ENCODE results near the gene CERKL.

Gene CERKL

DNA sequence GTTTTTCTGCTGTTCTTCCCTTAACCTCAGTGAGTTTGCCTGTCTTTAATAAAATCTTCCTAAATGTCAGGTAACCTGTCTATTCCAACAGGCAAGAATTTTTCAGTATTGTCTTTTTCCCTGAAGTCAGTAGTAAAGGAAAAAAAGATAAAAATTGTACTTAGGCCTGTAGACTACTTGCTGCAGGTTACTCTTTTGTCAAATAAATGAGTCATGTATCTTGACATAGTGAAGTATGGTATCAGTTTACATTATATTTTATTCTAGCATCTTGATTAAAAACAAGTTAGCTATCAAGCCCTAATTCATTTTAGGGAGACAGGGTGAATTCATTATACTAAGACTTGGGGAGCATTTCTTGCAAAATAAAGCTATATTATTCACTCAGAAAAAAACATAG, 139.9 kb downstream of the CERKL start:
- in situ Hi-C loops (cut with HindIII; ENCODE audit: low pct_ligation_motif_present, low sequenced_read_pairs) = no loop called here

DNA sequence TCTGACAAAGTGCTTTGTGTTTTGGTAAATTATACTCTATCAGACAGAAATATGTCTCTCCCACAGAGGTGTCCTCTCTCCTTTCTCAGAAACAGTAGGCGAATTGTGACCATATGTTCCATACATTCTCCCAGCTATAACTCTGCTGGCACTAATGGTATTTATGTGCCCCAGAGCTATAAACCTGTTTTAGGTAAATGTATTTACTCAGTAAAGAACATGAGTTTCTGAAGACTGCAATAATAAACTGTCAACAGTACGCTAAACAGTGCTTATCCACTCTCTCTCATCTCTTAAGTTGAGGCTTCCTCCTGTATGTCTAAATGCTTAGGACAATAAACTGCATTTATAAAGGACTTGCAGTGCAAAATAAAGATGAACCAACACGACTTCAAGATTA, 141.2 kb downstream of the CERKL start:
- Histone ChIP-seq H3K4me3 (ENCODE audit: low read depth, low read length) (no peak overlapping the region), H3K27ac (no peak overlapping the region), H3K27me3 (replicated peaks) (no peaks in the 10 kb centered on the region), H3K36me3 (replicated peaks) (peaks cover 67% of the 10 kb centered on the region)
- TF ChIP-seq, protein P1, sequence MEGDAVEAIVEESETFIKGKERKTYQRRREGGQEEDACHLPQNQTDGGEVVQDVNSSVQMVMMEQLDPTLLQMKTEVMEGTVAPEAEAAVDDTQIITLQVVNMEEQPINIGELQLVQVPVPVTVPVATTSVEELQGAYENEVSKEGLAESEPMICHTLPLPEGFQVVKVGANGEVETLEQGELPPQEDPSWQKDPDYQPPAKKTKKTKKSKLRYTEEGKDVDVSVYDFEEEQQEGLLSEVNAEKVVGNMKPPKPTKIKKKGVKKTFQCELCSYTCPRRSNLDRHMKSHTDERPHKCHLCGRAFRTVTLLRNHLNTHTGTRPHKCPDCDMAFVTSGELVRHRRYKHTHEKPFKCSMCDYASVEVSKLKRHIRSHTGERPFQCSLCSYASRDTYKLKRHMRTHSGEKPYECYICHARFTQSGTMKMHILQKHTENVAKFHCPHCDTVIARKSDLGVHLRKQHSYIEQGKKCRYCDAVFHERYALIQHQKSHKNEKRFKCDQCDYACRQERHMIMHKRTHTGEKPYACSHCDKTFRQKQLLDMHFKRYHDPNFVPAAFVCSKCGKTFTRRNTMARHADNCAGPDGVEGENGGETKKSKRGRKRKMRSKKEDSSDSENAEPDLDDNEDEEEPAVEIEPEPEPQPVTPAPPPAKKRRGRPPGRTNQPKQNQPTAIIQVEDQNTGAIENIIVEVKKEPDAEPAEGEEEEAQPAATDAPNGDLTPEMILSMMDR (IDR thresholded peaks at IDR 0.05; ENCODE audit: low read depth, low read length, missing control alignments) = no peak
- in situ Hi-C loops (cut with HindIII; ENCODE audit: low pct_ligation_motif_present, low sequenced_read_pairs) = no loop called here
- DNase-seq = no peak

More for the DNA sequence above, 139.9 kb downstream of the CERKL start:
- H3K27ac ChIP-seq = no peak overlapping the region
- no peak for DNase-seq
- H3K27me3 ChIP-seq (replicated peaks) = no peaks in the 10 kb centered on the region
- H3K36me3 ChIP-seq (replicated peaks) = peaks cover 63% of the 10 kb centered on the region
- TF ChIP-seq, protein P1 (IDR thresholded peaks at IDR 0.05; ENCODE audit: low read depth, low read length, missing control alignments) = no peak
- no peak overlapping the region for H3K4me3 ChIP-seq (ENCODE audit: low read depth, low read length)

- no peak overlapping the region for H3K27ac ChIP-seq
- TF ChIP-seq, protein P1 (IDR thresholded peaks at IDR 0.05; ENCODE audit: low read depth, low read length, missing control alignments) = no peak
- no peaks in the 10 kb centered on the region for H3K27me3 ChIP-seq (replicated peaks)
- H3K36me3 ChIP-seq (replicated peaks) = peaks cover 63% of the 10 kb centered on the region
- H3K4me3 ChIP-seq (ENCODE audit: low read depth, low read length) = no peak overlapping the region
- in situ Hi-C loops (cut with HindIII; ENCODE audit: low pct_ligation_motif_present, low sequenced_read_pairs) = no loop called here
- no peak for DNase-seq
Measured at GRCh38 chr2:181500201-181500600, 156.7 kb downstream of the CERKL start.

- TF ChIP-seq, protein P1 (IDR thresholded peaks at IDR 0.05; ENCODE audit: low read depth, low read length, missing control alignments) = no peak
- H3K27me3 ChIP-seq (replicated peaks) = no peaks in the 10 kb centered on the region
- no peak overlapping the region for H3K27ac ChIP-seq
- in situ Hi-C loops (cut with HindIII; ENCODE audit: low pct_ligation_motif_present, low sequenced_read_pairs) = no loop called here
- peaks cover 67% of the 10 kb centered on the region for H3K36me3 ChIP-seq (replicated peaks)
- no peak for DNase-seq
- H3K4me3 ChIP-seq (ENCODE audit: low read depth, low read length) = no peak overlapping the region
Measured at GRCh38 chr2:181499231-181499630, 157.7 kb downstream of the CERKL start.
